Embryonic facial prominence (tissue), 1 donor: ENCODE results near the gene TIMM50.
A peak's percentile ranks its signal among the peaks of the same experiment; 100 is the strongest.

Experiments
- DNase-seq: peaks from one replicate; pipeline ENCODE4 v3.0.0-alpha.2; 2016; ENCODE audit errors: extremely low spot score

The TIMM50 gene

GRCh38 chr19:39500543-39500942 is 19.9 kb downstream of the TIMM50 start:
- DNase-seq: no peak

DNA sequence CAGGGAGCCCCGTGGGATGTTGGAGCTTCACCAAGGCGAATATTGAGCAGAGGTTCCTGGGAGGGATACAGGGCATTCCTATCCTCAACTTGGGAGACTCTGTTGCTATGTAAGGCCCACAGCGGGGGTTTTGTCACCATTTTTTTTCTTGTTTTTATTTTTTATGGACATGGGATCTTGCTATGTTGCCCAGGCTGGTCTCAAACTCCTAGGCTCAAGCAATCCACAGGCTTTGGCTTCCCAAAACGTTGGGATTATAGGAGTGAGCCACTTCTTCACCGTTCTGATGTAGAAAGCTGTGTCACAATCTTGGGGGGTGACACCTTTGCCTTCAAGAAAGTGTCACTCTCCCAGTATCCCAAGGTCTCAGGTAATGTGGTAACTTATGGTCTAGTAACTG is 20.7 kb downstream of the TIMM50 start:
- DNase-seq: no peak

DNA sequence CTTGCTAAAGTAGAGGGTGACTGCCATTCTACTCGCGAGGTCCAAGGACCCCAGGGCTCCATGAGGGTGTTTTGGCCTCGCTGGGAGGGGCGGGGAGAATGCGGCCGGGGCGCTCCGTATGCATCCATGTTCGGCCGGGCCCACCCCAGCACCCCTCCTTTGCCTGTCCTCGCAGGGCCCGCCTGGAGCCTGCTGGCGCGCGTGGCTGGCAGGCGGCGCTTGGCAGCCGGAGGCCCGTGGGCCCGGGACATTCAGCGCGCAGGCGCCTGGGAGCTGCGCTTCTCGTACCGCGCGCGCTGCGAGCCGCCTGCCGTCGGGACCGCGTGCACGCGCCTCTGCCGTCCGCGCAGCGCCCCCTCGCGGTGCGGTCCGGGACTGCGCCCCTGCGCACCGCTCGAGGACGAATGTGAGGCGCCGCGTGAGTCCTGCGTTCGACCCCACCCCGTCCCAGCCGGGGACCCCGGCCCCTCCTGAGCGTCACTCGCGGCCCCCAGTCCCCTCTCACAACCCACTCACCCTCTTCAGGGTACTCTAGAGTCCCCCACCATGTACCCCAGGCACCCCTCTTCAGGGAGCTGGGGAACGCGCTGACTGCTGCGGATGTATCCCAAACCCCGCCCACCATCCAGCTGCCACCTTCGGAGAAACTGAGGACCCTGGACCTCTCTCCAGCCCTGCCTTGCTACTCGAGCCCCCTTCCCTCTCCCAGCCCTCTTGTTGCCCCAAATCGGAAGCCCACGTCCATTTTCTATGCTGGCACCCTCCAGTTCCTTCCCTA is 22.2 kb downstream of the TIMM50 start:
- no peak for DNase-seq

- no peak for DNase-seq
These were observed 25.9 kb downstream of the TIMM50 start for GRCh38 chr19:39506598-39506943.

DNA sequence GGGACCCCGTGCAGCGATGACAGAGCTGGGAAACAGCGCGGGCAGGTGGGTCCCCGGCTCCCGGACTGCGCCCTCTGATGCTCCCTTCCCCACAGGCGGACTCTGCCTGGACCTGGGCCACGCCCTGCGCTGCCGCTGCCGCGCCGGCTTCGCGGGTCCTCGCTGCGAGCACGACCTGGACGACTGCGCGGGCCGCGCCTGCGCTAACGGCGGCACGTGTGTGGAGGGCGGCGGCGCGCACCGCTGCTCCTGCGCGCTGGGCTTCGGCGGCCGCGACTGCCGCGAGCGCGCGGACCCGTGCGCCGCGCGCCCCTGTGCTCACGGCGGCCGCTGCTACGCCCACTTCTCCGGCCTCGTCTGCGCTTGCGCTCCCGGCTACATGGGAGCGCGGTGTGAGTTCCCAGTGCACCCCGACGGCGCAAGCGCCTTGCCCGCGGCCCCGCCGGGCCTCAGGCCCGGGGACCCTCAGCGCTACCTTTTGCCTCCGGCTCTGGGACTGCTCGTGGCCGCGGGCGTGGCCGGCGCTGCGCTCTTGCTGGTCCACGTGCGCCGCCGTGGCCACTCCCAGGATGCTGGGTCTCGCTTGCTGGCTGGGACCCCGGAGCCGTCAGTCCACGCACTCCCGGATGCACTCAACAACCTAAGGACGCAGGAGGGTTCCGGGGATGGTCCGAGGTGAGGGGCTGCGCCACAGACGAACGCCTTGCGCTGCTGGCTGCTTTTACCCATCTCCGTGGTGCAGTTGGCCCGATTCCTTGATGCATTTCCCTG is 26.5 kb downstream of the TIMM50 start:
- peak; percentile 55 for DNase-seq

- DNase-seq: no peak
These were observed 27.2 kb downstream of the TIMM50 start for GRCh38 chr19:39507715-39508364.

DNA sequence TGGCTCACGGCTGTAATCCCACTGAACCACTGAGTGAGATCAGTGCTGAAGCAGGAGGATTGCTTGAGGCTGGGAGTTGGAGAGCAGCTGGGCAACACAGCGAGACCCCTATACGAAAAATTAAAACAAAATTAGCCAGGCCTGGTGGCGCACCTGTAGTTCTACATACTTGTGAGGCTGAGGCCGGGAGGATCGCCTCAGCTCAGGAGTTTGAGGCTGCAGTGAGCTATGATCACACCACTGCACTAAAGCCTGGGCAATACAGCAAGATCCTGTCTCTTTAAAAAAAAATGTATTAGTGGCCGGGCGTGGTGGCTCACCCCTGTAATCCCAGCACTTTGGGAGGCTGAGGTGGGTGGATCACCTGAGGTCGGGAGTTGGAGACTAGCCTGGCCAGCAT is 28.0 kb downstream of the TIMM50 start:
- DNase-seq: no peak

DNA sequence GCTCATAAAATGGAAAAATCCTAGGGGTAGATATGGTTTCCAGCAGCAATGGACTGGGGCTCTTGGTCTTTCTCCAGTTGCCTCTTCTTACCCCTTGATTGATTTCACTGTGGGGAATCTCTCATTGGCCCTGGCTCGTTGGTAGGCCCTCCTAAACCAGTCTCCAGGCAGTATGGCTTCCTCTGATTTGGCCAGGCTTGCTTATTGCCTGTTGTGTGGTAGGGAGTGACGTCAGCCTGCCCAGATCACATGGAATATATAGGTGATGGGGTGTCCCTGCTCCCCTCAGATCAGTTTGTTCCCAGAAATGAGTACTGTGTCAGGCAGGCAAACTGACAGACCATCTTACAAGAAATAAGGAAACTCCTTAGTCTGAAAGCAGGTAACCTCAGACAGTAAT is 28.6 kb downstream of the TIMM50 start:
- DNase-seq: no peak

DNA sequence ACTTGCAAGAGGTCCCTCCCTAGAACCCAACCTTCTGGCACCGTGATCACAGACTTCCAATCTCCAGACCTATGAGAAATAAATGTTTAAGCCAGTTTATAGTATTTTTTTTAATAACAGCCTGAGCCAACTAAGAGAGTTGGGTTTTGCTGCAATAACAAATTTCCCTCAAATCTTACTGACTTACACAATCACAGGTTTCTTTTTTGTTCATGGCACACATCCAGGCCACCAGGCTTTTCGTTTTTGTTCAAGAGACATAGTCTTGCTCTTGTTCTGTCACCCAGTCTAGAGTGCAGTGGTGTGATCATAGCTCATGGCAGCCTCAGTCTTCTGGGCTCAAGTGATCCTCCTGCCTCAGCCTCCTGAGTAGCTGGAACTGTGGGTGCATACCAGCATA is 32.4 kb downstream of the TIMM50 start:
- no peak for DNase-seq

- DNase-seq: no peak
These were observed 34.4 kb downstream of the TIMM50 start, which contains the start of gene SELENOV for GRCh38 chr19:39514840-39515550. Gene SELENOV, plus strand, starts transcription at chr19:39515139. Its CDS starts 74 bp downstream, at chr19:39515213.

GRCh38 chr19:39515551-39516191 is 35.0 kb downstream of the TIMM50 start:
- DNase-seq: no peak

DNA sequence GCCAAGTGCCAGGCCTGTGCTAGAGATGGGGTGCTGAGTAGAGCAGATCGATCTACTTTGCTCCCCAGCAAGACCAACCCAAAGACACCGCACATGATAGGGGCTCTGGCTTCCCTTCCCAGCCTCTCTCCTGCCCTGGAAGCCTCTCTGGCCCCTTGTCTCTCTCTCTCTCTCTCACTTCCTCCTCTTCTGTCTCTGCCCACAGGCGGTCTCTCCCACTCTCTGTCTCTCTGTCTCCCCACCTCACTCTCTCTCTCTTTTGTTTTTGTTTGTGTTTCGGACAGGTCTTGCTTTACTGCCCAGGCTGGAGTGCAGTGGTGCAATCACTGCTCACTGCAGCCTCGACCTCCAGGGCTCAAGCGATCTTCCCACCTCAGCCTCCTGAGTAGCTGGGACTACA is 35.6 kb downstream of the TIMM50 start:
- no peak for DNase-seq

DNA sequence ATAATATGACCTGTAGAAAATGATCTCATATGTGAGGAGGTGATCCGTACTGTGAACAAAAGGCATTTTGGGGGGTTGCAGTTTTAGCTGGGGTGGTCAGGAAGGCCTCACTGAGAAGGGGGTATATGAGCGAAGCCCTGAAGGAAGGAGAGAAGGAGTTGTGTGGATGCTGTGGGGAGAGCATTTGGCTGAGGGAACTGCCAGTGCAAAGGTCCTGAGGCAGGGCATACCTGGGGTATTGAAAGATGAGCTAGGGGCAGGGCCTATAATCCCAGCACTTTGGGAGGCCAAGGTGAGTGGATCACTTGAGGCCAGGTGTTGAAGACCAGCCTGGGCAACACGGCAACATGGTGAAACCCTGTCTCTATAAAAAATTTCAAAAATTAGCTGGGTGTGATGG is 36.8 kb downstream of the TIMM50 start:
- DNase-seq: no peak

- no peak for DNase-seq
These were observed 37.8 kb downstream of the TIMM50 start for GRCh38 chr19:39518458-39518857.

DNA sequence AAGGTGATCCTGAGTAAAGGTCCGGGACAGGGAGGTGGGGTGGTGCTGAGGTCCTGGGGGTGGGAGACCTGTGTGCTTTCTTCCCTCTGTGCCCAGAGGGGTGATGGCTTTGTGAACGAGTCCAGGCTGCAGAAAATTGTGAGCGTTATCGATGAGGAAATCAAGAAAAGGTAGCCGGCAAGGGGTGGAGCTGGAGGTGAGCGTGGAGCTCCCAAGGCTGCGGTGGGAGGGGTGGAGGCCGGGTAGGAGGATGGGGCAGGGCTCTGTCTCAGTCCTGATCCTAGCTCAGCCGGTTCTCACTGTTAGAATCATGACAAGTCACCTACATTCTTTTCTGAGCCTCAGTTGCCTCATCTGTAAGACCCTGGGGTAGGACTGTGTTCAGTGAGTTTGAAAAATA is 38.3 kb downstream of the TIMM50 start:
- no peak for DNase-seq

- DNase-seq: no peak
These were observed 40.2 kb downstream of the TIMM50 start for GRCh38 chr19:39520541-39521484.

- no peak for DNase-seq
These were observed 43.9 kb downstream of the TIMM50 start for GRCh38 chr19:39524495-39524894.

- no peak for DNase-seq
These were observed 44.6 kb downstream of the TIMM50 start for GRCh38 chr19:39525205-39525604.

DNA sequence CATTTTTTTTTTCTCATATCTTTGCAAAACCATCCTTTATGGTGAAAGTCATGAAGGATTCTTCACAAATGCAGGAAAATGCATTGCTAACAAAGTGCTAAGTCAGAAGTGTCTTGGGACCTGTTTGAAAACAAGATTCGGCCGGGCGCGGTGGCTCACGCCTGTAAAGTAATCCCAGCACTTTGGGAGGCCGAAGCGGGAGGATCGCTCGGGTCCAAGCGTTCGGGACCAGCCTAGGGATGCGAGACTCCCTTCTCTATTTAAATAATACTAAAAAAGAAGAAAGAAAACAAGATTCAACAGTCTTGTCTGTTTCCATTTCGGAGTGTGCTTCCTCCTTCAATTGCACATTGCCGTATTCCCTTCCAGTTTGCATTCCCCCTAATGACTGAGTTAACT is 51.2 kb downstream of the TIMM50 start:
- no peak for DNase-seq

GRCh38 chr19:39532233-39533002 is 51.8 kb downstream of the TIMM50 start, which contains the start of gene EID2B:
Gene EID2B, minus strand, starts transcription at chr19:39532852. Its CDS starts 50 bp downstream, at chr19:39532802.
- DNase-seq: peak; percentile 92
